Activated T-cell treated with anti-CD3 and anti-CD28 coated beads, Interleukin-2, amount 50 U/mL, for 1 hour (primary cell): ENCODE data around the gene SYT5.

Source experiments
- DNase-seq: peaks from one replicate; pipeline ENCODE4 v3.0.0-alpha.2; 2020

SYT5 gene

GRCh38 chr19:55145232-55145631 is 34.9 kb downstream of the SYT5 start:
- DNase-seq, result no peak

- DNase-seq, result no peak
Observed at GRCh38 chr19:55141696-55142095, 38.4 kb downstream of the SYT5 start.

- DNase-seq, result no peak
Observed at GRCh38 chr19:55137915-55138314, 42.2 kb downstream of the SYT5 start.

GRCh38 chr19:55136399-55137102 is 43.5 kb downstream of the SYT5 start:
- no peak for DNase-seq

- no peak for DNase-seq
Observed at GRCh38 chr19:55134736-55135135, 45.4 kb downstream of the SYT5 start.

GRCh38 chr19:55133639-55134444 is 46.2 kb downstream of the SYT5 start:
- DNase-seq, result no peak

- DNase-seq, result no peak
Observed at GRCh38 chr19:55132453-55133129, 47.5 kb downstream of the SYT5 start.

GRCh38 chr19:55131421-55131820 is 48.7 kb downstream of the SYT5 start:
- no peak for DNase-seq
